OCI-LY3 (cell line): Measurements from ENCODE around the gene CPNE2.

Experiments
- CTCF ChIP-seq: fragments of 200-600, 300-600 bp; sonication (generic); IDR thresholded peaks from 2 replicates; pipeline ENCODE4 v1.5.1; 2014; ENCODE audit warnings: antibody characterized with exemption, low read length, low read depth
- EZH2phosphoT487 ChIP-seq: fragments of 200-600 bp; shearing (Covaris generic); IDR thresholded peaks from 2 replicates; pipeline ENCODE4 v1.6.1; 2018; ENCODE audit warnings: antibody characterized with exemption, mixed run types, low read depth

GRCh38 chr16:57055671-57056070 is 36.7 kb upstream of the CPNE2 start:
- TF ChIP-seq CTCF (no peak), EZH2phosphoT487 (no peak)
